NB4 (cell line): ENCODE results near the gene VASH2.
"Not testable (repeated sequence)": the region's sequence is repeated elsewhere in the genome, so short reads cannot be mapped to it uniquely, and the experiment has no call there.

Experiments used
- DNase-seq: peaks from one replicate; pipeline ENCODE4 v3.0.0; 2010; ENCODE audit warnings: low read depth
- H3K4me3 ChIP-seq: one replicate; pipeline ENCODE4 v1.5.1; 2011; ENCODE audit warnings: mild to moderate bottlenecking, low read depth, low read length, moderate library complexity
- MYC ChIP-seq: IDR thresholded peaks from 2 replicates; pipeline ENCODE4 v1.6.1; 2011; ENCODE audit warnings: low read depth, low read length
- POLR2A ChIP-seq: IDR thresholded peaks from 2 replicates; pipeline ENCODE4 v1.6.1; 2011; ENCODE audit warnings: mild to moderate bottlenecking; ENCODE audit not compliant: insufficient read length; ENCODE audit errors: extremely low read depth
- TF ChIP-seq, protein P1 (sequence below): IDR thresholded peaks from 2 replicates; pipeline ENCODE4 v1.6.1; 2011; ENCODE audit warnings: low read depth, low read length
- TF ChIP-seq, protein P2 (sequence below): IDR thresholded peaks from one replicate; pipeline ENCODE4 v1.5.1; 2012; ENCODE audit warnings: low read depth, low read length

Gene VASH2

DNA sequence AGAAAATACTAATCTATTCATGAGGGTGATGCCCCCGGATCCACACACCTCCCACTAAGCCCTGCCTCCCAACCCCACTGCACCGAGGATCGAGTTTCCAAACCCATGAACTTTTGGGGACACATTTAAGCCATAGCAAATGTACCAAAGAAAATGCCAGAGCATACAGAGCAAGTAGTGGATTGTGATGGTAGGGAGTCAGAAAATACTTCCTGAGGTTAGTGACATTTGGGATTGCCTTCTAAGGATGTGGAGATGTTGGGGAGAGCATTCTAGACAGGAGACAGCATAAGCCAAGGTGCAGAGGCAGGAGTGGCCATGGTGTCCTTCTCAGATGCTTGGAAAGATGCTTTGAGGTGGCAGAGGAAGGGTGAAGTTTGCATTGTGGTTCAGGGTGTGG lies 33.1 kb downstream of the VASH2 start:
- DNase-seq = no peak
- TF ChIP-seq POLR2A (no peak), MYC (no peak)
- TF ChIP-seq, protein P1, sequence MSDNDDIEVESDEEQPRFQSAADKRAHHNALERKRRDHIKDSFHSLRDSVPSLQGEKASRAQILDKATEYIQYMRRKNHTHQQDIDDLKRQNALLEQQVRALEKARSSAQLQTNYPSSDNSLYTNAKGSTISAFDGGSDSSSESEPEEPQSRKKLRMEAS = no peak
- TF ChIP-seq, protein P2, sequence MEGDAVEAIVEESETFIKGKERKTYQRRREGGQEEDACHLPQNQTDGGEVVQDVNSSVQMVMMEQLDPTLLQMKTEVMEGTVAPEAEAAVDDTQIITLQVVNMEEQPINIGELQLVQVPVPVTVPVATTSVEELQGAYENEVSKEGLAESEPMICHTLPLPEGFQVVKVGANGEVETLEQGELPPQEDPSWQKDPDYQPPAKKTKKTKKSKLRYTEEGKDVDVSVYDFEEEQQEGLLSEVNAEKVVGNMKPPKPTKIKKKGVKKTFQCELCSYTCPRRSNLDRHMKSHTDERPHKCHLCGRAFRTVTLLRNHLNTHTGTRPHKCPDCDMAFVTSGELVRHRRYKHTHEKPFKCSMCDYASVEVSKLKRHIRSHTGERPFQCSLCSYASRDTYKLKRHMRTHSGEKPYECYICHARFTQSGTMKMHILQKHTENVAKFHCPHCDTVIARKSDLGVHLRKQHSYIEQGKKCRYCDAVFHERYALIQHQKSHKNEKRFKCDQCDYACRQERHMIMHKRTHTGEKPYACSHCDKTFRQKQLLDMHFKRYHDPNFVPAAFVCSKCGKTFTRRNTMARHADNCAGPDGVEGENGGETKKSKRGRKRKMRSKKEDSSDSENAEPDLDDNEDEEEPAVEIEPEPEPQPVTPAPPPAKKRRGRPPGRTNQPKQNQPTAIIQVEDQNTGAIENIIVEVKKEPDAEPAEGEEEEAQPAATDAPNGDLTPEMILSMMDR = no peak
- H3K4me3 ChIP-seq = no peak overlapping the region

DNA sequence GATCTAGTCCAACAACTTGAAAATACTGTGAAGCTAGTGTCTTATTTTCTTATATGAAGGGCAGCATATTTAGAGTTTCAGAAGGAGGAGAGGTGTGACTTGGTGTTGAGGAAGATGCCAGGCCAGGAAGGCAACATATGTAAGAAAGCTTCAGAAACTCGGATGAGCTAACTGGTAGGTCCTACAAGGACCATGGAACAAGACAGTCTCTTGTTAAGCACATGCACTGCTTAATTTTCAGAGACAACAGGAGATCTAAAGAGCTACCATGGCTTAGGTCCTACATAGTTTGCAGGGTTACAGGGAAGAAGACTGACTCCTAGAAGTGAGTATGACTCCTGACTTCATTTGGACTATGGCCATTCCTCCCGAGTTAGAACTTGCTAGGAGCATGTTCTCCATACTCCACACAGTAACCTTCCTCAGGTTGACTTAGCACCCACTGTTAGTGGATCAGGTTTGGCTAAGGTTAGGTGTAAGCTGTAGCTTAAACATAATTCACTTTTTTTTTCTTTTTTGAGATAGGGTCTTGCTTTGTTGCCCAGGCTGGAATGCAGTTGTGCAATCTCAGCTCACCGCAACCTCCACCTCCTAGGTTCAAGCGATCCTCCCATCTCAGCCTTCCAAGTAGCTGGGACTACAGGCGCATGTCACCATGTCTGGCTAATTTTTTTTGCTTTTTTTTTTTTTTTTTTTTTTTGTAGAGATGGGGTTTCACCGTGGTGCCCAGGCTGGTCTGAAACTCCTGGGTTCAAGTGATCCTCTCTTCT lies 34.4 kb downstream of the VASH2 start:
- no peak overlapping the region for H3K4me3 ChIP-seq
- TF ChIP-seq, protein P2 = no peak
- TF ChIP-seq, protein P1 = no peak
- TF ChIP-seq MYC (no peak), POLR2A (no peak)
- no peak for DNase-seq

DNA sequence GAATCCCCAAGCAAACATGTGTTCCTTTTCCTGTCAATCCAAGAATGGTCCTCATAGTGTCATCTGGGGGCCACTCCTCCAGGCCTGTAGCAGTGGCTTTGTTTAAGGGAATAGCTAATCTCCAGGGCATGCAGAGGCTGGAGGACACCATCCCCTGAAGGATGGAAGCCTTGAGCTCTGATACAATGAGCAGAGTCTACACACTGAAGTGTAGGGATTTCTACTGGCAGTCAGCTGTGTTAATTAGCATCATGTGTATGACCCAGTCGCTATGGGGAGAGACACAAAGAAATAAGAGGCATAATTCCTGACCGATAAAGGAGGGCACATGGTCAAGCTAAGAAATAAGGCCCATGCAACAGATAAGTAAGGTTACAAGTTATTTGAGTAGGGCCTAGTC lies 36.2 kb downstream of the VASH2 start:
- DNase-seq = no peak
- TF ChIP-seq POLR2A = no peak
- TF ChIP-seq MYC = no peak
- TF ChIP-seq, protein P1 = no peak
- TF ChIP-seq, protein P2 = no peak
- H3K4me3 ChIP-seq = no peak overlapping the region

DNA sequence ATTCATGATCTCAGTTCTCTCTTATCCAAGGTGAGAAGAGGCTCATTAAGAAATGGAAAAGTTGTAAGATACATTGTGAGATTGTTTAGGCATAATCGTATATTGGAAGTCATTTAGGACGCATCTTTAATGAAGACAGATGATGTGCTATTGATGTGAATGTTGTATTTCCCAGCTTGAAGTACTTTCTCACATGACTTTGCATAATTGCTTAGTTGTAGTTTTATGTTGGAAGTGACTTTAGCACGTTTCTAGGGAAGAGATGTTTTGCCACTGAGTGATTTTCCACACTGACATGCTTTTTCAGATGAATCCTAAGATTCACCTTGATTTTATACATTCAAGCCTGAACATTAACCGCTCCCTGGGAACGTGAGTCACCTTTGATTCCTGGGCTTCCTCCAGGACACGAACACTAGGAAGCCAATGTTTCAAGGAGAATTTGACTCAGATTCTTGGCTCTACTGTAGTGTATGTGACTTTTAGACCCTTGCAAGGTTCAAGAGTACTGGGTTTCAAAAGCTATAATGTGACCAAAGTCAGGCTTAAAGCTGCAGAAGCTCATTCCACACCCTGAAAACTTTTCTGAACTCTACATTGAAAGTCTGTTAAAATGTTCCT lies 37.5 kb downstream of the VASH2 start:
- TF ChIP-seq POLR2A (no peak), MYC (no peak)
- TF ChIP-seq, protein P1 = no peak
- TF ChIP-seq, protein P2 = no peak
- H3K4me3 ChIP-seq = no peak overlapping the region
- DNase-seq = no peak

DNA sequence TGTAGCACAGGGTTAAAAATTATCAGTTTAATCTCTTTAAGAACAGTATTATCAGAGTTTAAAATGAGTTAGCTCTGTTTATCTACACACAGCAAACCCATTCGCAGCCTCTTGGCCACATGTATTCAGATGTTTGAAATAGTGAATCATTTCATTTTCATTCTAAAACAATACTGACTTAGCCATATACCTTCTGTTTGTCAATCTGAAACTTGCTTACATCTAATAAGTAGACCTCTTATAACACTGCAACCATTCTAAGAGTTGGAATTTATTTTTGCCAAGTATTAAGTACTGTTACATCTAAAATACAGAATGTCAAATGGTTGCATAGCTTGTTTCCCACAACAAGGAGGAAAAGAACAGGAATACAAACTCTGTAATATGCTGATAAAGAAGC lies 39.9 kb downstream of the VASH2 start:
- H3K4me3 ChIP-seq = no peak overlapping the region
- no peak for TF ChIP-seq MYC
- TF ChIP-seq, protein P2 = no peak
- TF ChIP-seq, protein P1 = no peak
- TF ChIP-seq POLR2A = no peak
- no peak for DNase-seq

DNA sequence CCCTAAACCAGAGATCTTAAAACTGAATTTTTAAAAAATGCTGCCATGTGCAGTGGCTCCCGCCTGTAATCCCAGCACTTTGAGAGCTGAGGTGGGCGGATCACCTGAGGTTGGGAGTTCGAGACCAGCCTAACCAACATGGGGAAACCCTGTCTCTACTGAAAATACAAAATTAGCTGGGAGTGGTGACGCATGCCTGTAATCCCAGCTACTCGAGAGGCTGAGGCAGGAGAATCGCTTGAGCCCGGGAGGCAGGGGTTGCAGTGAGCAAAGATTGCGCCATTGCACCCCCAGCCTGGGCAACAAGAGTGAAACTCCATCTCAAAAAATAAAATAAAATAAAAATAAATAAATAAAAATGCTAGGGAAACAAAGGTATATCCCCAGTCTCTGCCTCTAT lies 43.6 kb downstream of the VASH2 start:
- not testable (repeated sequence) for H3K4me3 ChIP-seq, DNase-seq
